Neutrophil (primary cell): ENCODE measurements around the gene ETNPPL.

Source experiments
- H3K27ac ChIP-seq: fragments of 200-600 bp; sonication (generic); 2 replicates; pipeline ENCODE4 v1.5.1; 2016; ENCODE audit warnings: mild to moderate bottlenecking, moderate library complexity
- H3K27me3 ChIP-seq: fragments of 200-600 bp; sonication (generic); 2 replicates; pipeline ENCODE4 v1.6.0; 2016; ENCODE audit warnings: mild to moderate bottlenecking
- H3K36me3 ChIP-seq: fragments of 200-600 bp; sonication (generic); 2 replicates; pipeline ENCODE4 v1.5.1; 2017
- H3K4me1 ChIP-seq, 2 experiments: fragments of 200-600 bp in 1 of 2; sonication (generic) in 1 of 2; 1 replicate in 1 of 2; 2 replicates in 1 of 2; pipeline versions ENCODE4 v1.5.1 to v1.6.1; 2013 to 2016; ENCODE audit warnings: low read depth in 1 of 2, low read length in 1 of 2, mild to moderate bottlenecking in 1 of 2, moderate library complexity in 1 of 2; ENCODE audit not compliant: control insufficient read depth in 1 of 2, insufficient read depth in 1 of 2
- H3K4me3 ChIP-seq, 2 experiments: fragments of 200-600 bp in 1 of 2; sonication (generic) in 1 of 2; 1 replicate in 1 of 2; 2 replicates in 1 of 2; pipeline ENCODE4 v1.5.1; 2013 to 2016; ENCODE audit warnings: low read depth in 1 of 2, low read length in 1 of 2, mild to moderate bottlenecking in 1 of 2, moderate library complexity in 1 of 2
- H3K9me3 ChIP-seq: fragments of 200-600 bp; sonication (generic); 2 replicates; pipeline ENCODE4 v1.5.1; 2016
- CTCF ChIP-seq: fragments of 200-600 bp; sonication (generic); IDR thresholded peaks from 2 replicates; pipeline ENCODE4 v1.5.1; 2016; ENCODE audit warnings: antibody characterized with exemption

The ETNPPL gene

GRCh38 chr4:108775921-108776320 is 13.1 kb upstream of the ETNPPL start:
- no peak for TF ChIP-seq CTCF
- Histone ChIP-seq H3K4me1 (no peaks in the 10 kb centered on the region), H3K27ac (no peak overlapping the region), H3K27me3 (peaks cover 23% of the 10 kb centered on the region), H3K36me3 (no peaks in the 10 kb centered on the region), H3K9me3 (no peaks in the 10 kb centered on the region), H3K4me3 (no peak overlapping the region)

- Histone ChIP-seq H3K27me3 (peaks cover 23% of the 10 kb centered on the region), H3K4me3 (no peak overlapping the region), H3K9me3 (no peaks in the 10 kb centered on the region), H3K4me1 (no peaks in the 10 kb centered on the region), H3K27ac (no peak overlapping the region), H3K36me3 (no peaks in the 10 kb centered on the region)
- TF ChIP-seq CTCF = no peak
These were observed 12.1 kb upstream of the ETNPPL start for GRCh38 chr4:108774809-108775530.

GRCh38 chr4:108772402-108772801 is 9.5 kb upstream of the ETNPPL start:
- Histone ChIP-seq H3K4me1 (no peaks in the 10 kb centered on the region), H3K27ac (no peak overlapping the region), H3K9me3 (no peaks in the 10 kb centered on the region), H3K27me3 (peaks cover 23% of the 10 kb centered on the region), H3K4me3 (no peak overlapping the region), H3K36me3 (no peaks in the 10 kb centered on the region)
- no peak for TF ChIP-seq CTCF

- Histone ChIP-seq H3K4me1 (no peaks in the 10 kb centered on the region), H3K36me3 (no peaks in the 10 kb centered on the region), H3K9me3 (no peaks in the 10 kb centered on the region), H3K27ac (no peak overlapping the region), H3K27me3 (peaks cover 52% of the 10 kb centered on the region), H3K4me3 (no peak overlapping the region)
- TF ChIP-seq CTCF = no peak
These were observed 3.2 kb upstream of the ETNPPL start for GRCh38 chr4:108766058-108766457.

- no peak overlapping the region for H3K4me3 ChIP-seq
- H3K36me3 ChIP-seq = no peaks in the 10 kb centered on the region
- TF ChIP-seq CTCF = no peak
- peaks cover 71% of the 10 kb centered on the region for H3K27me3 ChIP-seq
- H3K27ac ChIP-seq = no peak overlapping the region
- no peaks in the 10 kb centered on the region for H3K9me3 ChIP-seq
- no peaks in the 10 kb centered on the region for H3K4me1 ChIP-seq
These were observed 1.1 kb upstream of the ETNPPL start for GRCh38 chr4:108763986-108764385.
